OCI-LY7 (cell line): ENCODE results near the gene KRTAP20-1.

Experiments
- EZH2phosphoT487 ChIP-seq: fragments of 200-600 bp; sonication (generic); IDR thresholded peaks from 2 replicates; pipeline ENCODE4 v1.6.1; 2018; ENCODE audit warnings: low read depth, borderline replicate concordance, mild to moderate bottlenecking, mixed run types, antibody characterized with exemption, low read length, moderate library complexity, mixed read lengths
- TF ChIP-seq, protein P1 (sequence below): fragments of 200-600 bp; sonication (generic); conservative IDR thresholded peaks from 2 replicates; pipeline ENCODE4 v1.5.1; 2014; ENCODE audit warnings: mild to moderate bottlenecking, antibody characterized with exemption, low read length, moderate library complexity, mixed read lengths

DNA sequence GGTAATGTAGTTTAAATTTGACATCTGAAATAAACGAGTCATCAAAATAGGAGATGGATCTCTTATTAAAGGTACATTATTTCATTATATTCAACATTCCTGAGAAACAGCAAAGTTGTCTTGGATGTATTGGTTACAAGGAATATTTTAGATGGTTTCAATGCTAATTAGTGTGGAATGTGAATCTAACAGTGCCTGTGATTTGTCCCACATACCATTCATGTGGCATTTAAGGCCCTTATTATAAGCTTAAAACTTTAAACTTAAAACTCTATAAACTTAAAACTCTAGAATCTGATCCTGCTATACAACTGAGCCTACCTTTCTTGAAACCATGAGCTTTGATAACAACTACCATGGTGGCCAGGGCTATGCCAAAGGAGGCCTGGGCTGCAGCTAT lies 15.4 kb upstream of the KRTAP20-1 start, which contains the start of gene KRTAP22-1:
- TF ChIP-seq, protein P1, sequence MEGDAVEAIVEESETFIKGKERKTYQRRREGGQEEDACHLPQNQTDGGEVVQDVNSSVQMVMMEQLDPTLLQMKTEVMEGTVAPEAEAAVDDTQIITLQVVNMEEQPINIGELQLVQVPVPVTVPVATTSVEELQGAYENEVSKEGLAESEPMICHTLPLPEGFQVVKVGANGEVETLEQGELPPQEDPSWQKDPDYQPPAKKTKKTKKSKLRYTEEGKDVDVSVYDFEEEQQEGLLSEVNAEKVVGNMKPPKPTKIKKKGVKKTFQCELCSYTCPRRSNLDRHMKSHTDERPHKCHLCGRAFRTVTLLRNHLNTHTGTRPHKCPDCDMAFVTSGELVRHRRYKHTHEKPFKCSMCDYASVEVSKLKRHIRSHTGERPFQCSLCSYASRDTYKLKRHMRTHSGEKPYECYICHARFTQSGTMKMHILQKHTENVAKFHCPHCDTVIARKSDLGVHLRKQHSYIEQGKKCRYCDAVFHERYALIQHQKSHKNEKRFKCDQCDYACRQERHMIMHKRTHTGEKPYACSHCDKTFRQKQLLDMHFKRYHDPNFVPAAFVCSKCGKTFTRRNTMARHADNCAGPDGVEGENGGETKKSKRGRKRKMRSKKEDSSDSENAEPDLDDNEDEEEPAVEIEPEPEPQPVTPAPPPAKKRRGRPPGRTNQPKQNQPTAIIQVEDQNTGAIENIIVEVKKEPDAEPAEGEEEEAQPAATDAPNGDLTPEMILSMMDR, result no peak
- no peak for TF ChIP-seq EZH2phosphoT487
